ENCODE data around the gene CLCF1.
A peak's percentile ranks its signal among the peaks of the same experiment; 100 is the strongest.
"Not testable (repeated sequence)": the region's sequence is repeated elsewhere in the genome, so short reads cannot be mapped to it uniquely, and the experiment has no call there.

CLCF1 gene

DNA sequence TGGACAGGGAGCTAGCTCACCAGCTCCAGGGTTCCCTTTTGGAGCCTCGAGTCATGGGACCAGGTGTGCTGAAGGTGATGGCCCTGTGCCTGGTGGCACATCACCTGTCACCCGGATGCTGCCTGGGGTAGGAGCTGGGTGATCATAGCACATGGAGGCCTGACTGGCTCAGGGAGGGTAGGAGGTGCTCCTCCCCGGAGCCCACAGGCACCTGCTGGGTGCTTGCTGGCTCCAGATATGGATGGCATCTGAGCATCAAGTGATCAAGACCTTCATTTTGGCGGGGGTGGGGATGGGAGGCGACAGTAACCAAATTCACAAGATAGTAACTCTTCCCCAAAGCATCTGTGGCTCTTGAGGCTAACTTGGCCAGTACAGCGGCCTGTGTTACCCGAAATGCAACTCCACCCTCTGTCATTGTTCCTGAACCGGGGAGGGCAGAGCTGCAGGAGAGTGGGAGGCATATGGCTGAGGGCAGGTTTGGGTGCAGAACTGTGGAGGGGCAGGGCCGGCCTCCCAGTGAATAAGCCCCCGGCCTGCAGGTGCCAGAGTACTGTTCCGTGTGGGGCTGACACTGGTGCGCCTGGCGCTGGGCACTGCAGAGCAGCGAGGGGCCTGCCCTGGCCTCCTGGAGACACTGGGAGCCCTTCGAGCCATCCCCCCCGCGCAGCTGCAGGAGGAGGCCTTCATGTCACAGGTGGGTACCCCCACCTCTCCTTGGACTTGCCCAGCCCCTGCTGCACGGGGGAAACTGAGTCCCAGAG lies 35.2 kb upstream of the CLCF1 start:
- DNase-seq = no peak

DNA sequence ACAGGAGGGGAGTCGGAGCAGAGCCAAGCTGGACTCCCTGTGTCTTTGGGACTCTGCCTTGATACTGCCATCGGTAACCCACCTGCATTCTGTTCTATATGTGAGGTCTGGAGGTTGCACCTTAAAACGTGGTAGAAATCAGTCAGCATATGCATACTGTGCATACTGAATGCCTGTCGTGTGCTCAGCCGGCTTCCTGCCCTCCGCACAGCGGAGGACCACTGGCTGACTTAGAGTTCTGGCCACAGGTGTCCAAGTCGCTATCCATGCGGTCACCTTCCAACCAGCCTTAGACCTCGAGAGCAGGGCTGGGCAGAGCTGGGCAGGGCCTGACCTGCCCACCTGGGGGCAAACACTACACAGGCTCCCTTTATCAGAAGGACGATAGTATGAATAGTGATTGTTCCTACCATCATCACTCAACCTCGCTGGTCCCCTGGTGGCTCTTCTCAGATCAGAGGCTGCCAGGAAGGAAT lies 34.3 kb upstream of the CLCF1 start:
- no peak for DNase-seq

DNA sequence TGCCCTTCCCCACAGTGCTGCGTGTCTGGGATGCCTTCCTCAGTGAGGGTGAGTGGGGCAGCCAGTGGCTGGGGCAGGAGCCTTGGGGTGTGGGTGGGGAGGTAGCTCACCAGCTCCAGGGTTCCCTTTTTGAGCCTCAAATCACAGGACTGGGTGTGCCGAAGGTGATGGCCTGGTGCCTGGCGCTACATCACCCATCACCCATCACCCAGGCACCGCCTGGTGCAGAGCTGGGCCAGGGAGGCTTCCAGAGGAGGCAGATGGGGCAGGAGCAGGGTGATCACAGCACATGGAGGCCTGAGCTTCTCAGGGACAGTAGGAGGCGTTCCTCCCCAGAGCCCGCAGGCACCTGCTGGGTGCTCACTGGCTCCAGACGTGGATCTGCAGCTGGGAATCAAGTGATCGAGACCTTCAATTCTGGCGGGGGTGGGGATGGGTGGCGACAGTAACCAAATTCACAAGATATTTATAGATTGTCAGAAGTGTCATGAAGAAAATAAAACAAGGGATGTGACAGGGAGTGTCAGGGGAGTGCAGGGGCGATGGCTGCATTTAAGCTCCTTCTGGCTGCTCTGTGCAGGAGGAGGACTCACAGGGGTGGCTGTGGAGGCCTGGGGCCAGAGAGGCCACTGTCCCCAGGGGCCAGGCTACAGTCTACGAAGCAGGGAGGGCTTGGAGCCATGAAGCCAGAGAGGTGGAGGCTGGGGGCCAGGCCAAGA lies 33.7 kb upstream of the CLCF1 start:
- DNase-seq = no peak

DNA sequence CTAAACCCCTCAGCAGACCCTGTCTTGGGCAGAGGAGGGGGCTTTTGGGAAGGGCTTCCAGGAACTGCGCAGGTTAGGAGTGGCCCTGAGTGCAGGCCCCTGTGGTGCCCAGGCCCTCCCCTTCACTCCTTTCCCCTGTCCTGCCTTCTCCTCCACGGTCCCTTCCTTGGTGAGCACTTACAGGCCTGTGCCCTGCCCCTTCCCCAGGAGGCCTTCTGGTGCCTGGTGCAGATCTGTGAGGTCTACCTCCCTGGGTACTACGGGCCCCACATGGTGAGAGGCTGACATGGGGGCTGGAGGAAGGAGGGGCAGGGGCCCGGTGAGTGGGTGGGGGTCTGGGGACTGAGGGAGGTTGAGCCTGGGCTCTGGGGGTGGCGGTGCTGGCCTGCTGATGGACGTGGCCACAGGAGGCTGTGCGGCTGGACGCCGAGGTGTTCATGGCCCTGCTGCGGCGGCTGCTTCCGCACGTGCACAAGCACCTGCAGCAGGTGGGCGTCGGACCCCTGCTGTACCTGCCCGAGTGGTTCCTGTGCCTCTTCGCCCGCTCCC lies 33.1 kb upstream of the CLCF1 start:
- DNase-seq = no peak

DNA sequence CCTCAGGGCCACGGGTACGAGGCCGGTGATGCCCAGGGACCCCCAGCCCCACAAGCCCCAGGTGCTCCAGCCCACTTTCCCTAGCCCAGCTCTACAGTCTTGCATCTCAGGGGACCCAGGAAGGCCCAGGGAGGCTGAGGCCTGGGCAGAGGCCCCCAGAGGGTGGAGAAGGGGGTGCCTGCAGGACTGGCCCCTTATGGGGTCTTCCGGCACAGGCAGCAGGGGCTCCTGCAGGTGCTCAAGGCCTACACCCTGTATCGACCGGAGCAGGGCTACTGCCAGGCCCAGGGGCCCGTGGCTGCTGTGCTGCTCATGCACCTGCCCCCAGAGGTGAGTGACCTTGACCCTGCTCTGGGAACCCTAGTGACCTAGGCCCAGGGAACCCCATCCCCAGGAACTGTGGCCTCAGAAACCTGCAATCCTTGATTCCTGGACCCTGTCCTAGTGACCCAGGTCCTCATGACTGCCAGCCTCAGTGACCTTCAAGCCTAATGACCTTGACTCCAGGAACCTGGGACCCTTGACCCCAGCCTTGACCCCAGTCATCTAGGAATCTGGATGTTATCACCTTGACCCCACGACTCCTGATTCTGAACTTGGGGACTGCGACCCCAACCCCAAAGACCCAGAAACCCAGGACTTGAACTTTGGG lies 32.4 kb upstream of the CLCF1 start:
- no peak for DNase-seq

DNA sequence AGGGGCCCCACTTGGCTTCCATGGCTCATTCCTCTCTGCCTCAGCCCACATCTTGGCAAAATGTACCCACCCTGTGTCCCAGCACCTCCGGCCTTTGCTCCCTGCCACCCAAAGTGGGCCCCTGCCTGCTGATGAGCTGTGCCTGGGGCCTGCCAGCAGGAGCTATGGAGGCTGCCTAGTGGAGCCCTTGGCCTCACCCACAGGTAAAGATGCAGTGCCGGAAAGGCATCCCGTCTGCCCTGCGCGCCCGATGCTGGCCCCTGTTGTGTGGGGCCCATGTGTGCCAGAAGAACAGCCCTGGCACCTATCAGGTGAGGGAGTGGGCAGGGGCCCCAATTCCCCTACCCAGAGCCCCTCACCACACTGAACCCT lies 31.8 kb upstream of the CLCF1 start:
- no peak for DNase-seq

DNA sequence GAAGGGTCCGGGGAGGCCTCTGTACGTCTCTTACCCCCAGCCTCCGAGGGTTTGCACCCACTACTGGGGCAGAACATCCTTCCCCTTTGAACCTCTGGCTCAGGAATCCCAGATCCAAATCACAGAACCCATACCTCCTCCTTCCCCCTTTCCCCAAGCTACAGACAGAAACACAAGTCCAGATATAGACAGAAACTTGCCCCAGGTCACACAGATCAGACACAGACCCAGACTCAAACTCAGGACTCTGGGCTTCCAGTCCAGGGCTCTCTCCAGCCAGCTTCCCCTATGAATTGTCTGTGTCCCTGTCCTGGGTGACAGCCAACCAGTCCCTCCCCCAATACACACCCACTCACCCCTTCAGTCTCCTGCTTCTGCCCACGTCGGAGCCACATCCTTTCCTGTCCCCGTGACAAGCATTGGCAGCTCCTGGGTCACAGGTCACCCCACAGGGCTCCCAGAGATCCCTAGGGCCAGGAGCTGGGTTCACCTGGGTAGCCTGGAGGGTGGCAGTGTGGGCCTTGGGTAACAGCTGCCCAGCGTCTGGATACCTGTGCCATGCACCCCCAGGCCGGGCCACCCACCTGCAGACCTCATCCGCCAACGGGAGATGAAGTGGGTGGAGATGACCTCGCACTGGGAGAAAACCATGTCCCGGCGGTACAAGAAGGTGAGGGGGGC lies 31.3 kb upstream of the CLCF1 start:
- DNase-seq = no peak

DNA sequence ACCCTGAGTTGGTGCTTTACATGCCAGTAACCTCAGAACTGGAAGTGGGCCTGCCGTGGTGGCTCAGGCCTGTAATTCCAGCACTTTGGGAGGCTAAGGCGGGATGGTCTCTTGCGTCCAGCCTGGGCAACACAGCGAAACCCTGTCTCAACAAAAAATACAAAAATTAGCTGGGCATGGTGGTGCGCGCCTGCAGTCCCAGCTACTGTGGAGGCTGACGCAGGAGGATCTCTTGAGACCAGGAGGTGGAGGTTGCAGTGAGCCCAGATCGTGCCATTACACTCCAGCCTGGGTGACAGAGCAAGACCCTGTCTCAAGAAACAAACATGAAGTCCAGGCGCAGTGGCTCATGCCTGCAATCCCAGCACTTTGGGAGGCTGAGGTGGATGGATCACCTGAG lies 29.7 kb upstream of the CLCF1 start:
- DNase-seq = not testable (repeated sequence)

DNA sequence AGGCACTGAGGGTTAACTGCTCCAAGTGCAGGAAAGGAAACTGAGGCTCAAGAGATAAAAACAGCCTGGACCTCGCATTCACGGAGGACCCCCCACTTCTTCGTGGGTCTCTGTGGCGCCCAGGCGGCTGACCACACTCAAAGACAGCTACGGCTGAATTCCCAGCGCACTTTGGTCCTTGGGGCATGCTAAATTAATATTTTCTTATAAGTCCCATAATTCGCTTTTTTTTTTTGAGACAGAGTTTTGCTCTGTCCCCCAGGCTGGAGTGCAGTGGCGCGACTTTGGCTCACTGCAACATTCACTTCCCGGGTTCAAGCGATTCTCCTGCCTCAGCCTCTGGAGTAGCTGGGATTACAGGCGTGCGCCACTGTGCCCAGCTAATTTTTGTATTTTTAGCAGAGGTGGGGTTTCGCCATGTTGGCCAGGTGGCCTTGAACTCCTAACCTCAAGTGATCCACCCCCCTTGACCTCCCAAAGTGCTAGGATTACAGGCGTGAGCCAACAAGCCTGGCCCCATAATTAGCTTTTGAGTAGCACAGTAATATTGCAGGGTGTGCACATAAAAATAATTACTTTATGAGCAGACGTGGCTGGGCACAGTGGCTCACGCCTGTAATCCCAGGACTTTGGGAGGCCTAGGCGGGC lies 28.9 kb upstream of the CLCF1 start:
- not testable (repeated sequence) for DNase-seq

DNA sequence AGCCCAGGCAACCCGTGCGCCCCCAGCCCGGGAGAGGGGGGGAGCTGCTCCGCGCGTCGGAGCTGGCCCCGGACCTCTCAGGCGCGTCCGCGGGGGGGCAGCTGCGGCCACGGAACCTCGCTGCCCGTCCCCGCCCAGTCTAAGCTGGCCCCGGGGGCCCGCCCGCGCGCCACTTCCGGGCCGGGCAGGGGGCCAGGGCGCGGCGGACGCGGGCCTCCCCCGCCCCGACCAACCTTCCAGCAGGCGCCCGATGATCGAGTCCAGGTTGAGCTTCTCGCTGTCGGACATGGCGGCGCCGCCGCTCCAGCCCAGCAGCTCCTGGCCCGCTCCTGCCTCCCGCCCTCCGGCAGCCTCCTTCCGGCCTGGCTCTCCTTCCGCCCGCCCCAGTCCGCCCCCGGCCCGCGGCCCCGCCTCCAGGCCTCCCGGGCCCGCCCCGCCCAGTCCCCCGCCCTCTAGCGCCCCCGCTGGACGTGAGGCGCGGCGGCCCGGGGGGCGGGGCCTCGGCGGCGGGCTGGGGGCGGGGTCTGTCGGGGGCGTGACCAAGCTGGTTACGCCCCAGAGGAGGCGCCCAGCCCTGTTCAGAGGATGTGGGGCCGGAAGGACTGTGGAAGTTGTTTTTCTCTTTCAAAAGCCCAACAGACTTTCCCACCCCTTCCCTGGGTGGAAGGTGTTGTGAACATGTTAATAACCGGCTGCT lies 28.2 kb upstream of the CLCF1 start, which contains the start of gene PPP1CA:
PPP1CA (minus strand) TSS at position 364 of the 697 bp plus-strand sequence; CDS start at position 288, 76 bp downstream.
- DNase-seq = peak; percentile 86

DNA sequence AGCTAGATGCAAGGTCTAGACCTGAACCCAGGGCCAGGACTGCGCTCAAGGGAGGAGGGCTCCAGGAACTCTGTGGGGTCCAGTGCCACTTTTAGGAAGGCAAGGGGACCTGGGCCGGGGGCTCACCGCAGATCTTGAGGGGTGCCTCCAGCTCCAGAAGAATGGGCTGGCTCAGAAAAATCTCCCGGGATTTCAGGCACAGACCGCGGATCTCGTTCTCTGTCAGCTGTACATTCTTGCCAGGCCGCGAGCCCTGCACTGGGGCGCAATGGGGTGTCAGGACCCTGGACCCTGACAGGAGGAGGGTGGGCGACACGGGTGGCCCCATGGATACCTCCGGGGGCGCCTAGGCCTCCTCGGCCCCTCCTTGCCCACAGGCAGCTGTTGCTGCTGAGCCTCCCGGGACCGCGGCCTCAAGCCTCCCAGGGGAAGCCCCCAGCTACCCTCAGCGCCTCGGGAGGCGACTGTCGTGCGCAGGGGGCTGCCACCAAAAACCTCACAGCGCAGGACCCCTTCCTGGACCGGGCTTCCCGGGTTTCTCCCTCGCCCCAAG lies 27.6 kb upstream of the CLCF1 start:
- no peak for DNase-seq

DNA sequence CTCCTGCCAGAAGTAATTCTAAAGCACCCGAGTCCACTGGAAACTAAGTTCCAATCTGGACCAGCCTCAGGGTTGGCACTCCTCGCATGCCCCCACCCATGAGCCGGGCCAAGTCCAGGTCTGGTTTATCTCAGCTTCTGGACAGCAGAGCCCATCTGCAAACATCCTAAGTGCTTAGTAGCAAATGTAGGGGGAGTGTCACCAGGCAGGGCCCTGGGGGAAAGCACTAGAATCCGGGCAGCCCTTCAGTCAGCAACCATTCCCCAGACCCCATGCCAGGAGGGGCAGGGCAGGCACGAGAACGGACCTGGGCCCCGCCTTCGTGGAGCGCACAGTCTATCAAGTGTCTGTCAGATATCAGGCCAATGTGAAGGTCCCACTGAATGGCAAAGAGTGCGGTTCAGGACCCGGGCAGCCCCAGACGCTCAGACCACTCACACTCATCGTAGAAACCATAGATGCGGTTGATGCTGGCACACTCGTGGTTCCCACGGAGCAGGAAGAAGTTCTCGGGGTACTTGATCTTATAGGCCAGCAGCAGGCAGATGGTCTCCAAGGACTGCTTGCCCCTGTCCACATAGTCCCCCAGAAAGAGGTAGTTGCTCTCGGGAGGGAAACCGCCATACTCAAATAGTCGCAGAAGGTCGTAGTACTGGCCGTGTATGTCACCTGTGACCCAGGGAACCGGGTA lies 27.0 kb upstream of the CLCF1 start:
- DNase-seq = no peak

DNA sequence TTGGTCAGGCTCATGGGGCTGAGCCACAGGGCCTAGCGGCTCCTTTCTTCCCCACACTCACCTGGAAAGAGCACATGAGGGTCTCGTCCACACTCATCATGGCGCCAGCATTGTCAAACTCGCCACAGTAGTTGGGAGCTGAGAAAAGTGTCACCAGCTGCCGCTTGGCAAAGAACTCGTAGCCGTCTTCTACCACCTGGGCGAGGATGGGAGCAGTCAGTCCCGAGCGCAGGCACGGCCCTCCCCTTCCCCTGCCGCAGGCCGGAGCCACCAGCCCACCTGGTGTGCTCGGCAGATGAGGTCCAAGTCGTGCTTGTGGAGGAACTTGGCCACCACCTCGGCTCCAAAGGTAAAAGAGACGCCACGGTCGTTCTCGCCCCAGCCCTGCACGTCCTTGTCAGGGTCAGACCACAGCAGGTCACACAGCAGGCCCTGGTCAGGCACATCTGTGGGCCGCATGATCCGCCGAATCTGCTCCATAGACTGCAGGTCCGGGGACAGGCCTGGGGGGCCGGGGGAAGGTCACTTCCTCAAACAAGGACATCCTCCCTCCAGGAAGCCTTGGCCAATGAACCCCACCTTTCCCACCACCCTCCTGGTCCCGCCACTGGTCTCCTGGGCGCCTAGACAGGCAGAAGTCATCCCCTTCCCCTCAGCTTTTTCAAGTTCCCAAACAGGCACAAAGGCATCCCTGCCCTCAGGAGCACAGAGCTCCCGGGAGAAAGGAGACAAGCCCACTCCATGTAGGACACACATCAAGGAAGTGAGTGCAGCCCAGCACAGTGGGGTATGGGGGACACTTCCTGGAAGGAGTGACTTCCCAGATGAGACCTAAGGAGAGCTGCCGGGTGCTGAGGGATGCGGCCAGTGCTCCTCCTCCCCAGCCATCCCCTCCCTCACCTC lies 25.5 kb upstream of the CLCF1 start:
- DNase-seq = no peak

DNA sequence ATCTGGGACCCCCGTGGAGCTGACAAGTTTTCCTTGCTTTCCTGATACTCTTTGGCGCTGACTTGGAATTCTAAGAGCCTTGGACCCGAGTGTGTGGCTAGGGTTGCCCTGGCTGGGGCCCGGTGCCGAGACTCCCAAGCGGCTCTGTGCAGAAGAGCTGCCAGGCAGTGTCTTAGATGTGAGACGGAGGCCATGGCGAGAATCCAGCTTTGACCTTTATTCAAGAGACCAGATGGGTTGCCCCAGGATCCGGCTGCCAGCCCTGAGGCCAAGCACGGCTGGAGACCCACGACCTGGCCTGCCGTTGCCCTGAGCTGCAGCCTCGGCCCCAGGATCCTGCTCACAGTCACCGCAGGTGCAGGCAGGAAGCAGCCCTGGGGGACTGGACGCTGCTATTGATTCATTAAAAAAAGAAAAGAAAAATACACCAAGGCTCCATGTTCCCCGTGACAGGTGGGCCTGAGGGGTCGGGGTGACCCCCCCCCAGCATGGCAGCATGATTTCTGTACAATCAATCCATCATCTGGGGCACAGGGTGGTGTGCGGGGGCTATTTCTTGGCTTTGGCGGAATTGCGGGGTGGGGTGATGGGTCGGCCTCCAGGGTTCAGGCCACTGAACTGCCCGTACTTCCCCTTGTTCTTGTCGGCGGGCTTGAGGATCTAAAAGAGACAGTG lies 24.7 kb upstream of the CLCF1 start:
- no peak for DNase-seq

DNA sequence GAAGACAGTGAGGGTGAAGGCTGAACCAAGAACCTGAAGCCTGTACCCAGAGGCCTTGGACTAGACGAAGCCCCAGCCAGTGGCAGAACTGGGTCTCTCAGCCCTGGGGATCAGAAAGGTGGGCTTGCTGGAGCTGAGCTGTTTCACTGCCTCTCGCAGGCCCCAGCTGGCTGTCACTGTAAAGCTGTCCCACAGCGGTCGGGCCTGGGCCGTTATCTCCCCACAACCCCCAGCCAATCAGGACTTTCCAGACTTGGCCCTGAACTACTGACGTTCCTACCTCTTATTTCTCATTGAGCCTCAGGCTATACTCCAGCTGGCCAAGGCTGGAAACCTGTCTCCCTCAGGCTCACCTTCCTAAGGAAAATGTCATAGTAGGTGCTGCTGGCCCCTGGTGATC lies 24.1 kb upstream of the CLCF1 start:
- DNase-seq = no peak

DNA sequence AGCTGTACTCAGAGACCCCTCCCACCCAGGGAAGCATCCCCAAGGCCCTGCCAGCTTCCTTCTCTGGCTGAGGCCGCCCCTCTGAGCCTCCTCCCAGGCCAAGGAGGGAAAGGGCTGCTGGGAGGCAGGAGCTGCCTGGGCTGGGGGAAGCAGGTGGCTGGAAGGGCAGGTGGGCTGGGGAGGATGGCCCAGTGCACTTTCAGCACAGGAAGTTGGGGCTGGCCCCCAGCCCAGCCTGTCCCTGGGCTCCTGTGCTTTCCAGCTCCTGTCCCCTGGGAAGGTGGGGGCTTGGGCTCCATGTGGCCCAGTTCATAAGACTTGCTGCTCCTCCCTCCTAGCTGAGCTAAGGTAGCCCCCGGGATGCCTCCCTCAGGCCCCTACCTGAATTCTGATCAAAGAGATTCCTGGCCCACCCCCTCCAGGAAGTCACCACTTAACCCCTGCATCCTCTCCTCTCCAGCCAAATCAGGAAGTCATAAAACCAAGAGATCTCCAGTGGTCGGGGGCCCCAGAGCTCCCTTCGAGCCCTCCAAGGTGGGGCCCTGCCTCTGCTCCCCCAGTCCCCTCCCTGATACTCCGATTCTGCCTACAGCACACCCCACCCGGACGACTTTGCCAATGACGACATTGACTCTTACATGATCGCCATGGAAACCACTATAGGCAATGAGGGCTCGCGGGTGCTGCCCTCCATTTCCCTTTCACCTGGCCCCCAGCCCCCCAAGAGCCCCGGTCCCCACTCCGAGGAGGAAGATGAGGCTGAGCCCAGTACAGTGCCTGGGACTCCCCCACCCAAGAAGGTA lies 23.4 kb upstream of the CLCF1 start:
- DNase-seq = no peak

DNA sequence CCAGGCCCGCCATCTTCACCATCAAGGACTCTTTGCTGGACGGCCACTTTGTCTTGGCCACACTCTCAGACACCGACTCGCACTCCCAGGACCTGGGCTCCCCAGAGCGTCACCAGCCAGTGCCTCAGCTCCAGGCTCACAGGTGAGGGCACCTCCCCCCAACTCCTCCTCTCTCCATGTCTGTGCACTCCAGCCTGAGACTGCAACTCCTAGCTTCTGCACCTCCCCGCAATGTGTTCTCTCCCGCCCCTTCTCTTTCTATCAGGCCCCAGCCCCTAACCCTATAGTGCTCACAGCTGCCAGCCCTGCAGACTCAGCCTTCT lies 22.8 kb upstream of the CLCF1 start:
- no peak for DNase-seq

DNA sequence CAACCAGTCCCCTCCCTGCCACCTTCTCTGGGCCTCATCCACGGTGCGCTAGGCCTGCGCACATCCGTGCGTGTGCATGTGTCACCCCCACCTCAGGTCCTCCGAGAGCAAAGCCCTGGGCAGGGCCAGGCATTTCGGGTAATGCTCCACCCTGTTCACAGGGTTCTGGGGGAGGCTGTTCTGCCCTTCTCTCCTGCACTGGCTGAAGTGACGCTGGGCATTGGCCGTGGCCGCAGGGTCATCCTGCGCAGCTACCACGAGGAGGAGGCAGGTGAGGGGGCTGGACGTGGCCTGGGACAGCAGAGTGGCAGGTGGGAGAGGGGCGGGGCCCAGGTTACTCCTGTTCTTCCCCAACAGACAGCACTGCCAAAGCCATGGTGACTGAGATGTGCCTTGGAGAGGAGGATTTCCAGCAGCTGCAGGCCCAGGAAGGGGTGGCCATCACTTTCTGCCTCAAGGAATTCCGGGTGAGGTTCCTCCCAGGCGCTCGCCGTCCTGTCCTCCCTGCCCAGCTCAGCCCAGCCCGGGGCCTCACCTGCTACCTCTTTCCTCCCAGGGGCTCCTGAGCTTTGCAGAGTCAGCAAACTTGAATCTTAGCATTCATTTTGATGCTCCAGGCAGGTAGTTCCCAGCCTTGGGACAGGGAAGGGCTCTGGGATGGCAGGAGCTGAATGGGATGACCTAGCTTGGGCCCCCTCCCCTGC lies 22.3 kb upstream of the CLCF1 start:
- no peak for DNase-seq

Measured in HCEC 1CT (cell line).